A673 (cell line): ENCODE results near the gene VGLL3. TPM values are rescaled to one million over a fixed set of nuclear protein-coding genes. Genes with fewer than 3 reads are reported as not detected.
"Not testable (repeated sequence)": the region's sequence is repeated elsewhere in the genome, so short reads cannot be mapped to it uniquely, and the experiment has no call there.

Source experiments
- BruUV-seq: library from RNA; stranded (reverse); fragments of 400-500 nt; replicated peaks from 2 replicates; lab custom pipeline; 2021; lab: Mats Ljungman, UMichigan
- CTCF ChIA-PET: fragments of 300-600 bp; sonication (Branson Sonifier 250); formaldehyde crosslinking; loops from one replicate; lab custom pipeline; 2022; ENCODE audit warnings: antibody characterized with exemption; lab: Charles Lee
- POLR2A ChIA-PET: fragments of 300-600 bp; sonication (Branson Sonifier 250); formaldehyde crosslinking; loops from one replicate; lab custom pipeline; 2022; ENCODE audit warnings: antibody characterized with exemption; ENCODE audit not compliant: low non-redundant PET; lab: Charles Lee
- DNase-seq: peaks from one replicate; pipeline ENCODE4 v3.0.0-alpha.2; 2015; ENCODE audit warnings: low spot score
- H3K27ac ChIP-seq: fragments of 200-600 bp; sonication (generic); 2 replicates; pipeline ENCODE4 v1.5.1; 2016; ENCODE audit warnings: mixed run types, low read depth, mild to moderate bottlenecking, mixed read lengths, antibody characterized with exemption, low read length; ENCODE audit not compliant: poor library complexity, severe bottlenecking
- H3K27me3 ChIP-seq: fragments of 200-600 bp; sonication (generic); replicated peaks from 2 replicates; pipeline ENCODE4 v1.6.1; 2017; ENCODE audit warnings: mixed run types, low read depth, mild to moderate bottlenecking, mixed read lengths, antibody characterized with exemption, low read length; ENCODE audit not compliant: insufficient read depth, poor library complexity
- H3K36me3 ChIP-seq: fragments of 200-600 bp; sonication (generic); 2 replicates; pipeline ENCODE4 v1.6.1; 2016; ENCODE audit warnings: mixed run types, mild to moderate bottlenecking, mixed read lengths, antibody characterized with exemption, low read length; ENCODE audit not compliant: insufficient read depth, poor library complexity, severe bottlenecking
- H3K4me1 ChIP-seq: fragments of 200-600 bp; sonication (generic); 2 replicates; pipeline ENCODE4 v1.6.1; 2017; ENCODE audit warnings: mixed run types, mild to moderate bottlenecking, mixed read lengths, antibody characterized with exemption, low read length; ENCODE audit not compliant: insufficient read depth, poor library complexity, severe bottlenecking
- H3K4me3 ChIP-seq: fragments of 200-600 bp; sonication (generic); 2 replicates; pipeline ENCODE4 v1.5.1; 2016; ENCODE audit warnings: low read depth, mixed run types, mild to moderate bottlenecking, mixed read lengths, low read length; ENCODE audit not compliant: poor library complexity, severe bottlenecking
- H3K9me3 ChIP-seq: fragments of 200-600 bp; sonication (generic); 2 replicates; pipeline ENCODE4 v1.6.1; 2016; ENCODE audit warnings: mixed run types, low read depth, mild to moderate bottlenecking, mixed read lengths, antibody characterized with exemption, low read length; ENCODE audit not compliant: poor library complexity, severe bottlenecking
- CTCF ChIP-seq: fragments of 300-800, 200-600 bp; sonication (generic); conservative IDR thresholded peaks from 2 replicates; pipeline ENCODE4 v1.5.1; 2017; ENCODE audit warnings: low read depth, mild to moderate bottlenecking, antibody characterized with exemption, low read length, moderate library complexity, mixed read lengths
- EZH2 ChIP-seq: fragments of 200-600 bp; sonication (generic); IDR thresholded peaks from 2 replicates; pipeline ENCODE4 v1.6.1; 2017; ENCODE audit warnings: borderline replicate concordance, low read depth, mild to moderate bottlenecking, mixed read lengths, antibody characterized with exemption, low read length; ENCODE audit not compliant: poor library complexity, severe bottlenecking
- intact Hi-C: fragments of 100-400 bp; cut with micrococcal nuclease; formaldehyde crosslinking; loops from one replicate; pipeline ENCODE4 v1.10.0; 2022; ENCODE audit not compliant: unreplicated experiment
- total RNA-seq: library from RNA; stranded (reverse); gene quantifications from 2 replicates; pipeline ENCODE4 v1.2.3, GENCODE V29; 2021

Gene VGLL3
- total RNA-seq, 1 experiment from 2014 or later = 26.8 TPM

GRCh38 chr3:87035339-87035738 lies 44.4 kb upstream of the VGLL3 start:
- BruUV-seq = no TSS peak
- H3K4me1 ChIP-seq = no peaks in the 10 kb centered on the region
- no peak overlapping the region for H3K27ac ChIP-seq
- intact Hi-C loops = no loop called here
- no peaks in the 10 kb centered on the region for H3K36me3 ChIP-seq
- POLR2A ChIA-PET = no interaction called here
- CTCF ChIA-PET = no interaction called here
- H3K4me3 ChIP-seq = no peak overlapping the region
- no peaks in the 10 kb centered on the region for H3K9me3 ChIP-seq
- no peak for TF ChIP-seq EZH2
- no peak for TF ChIP-seq CTCF
- no peaks in the 10 kb centered on the region for H3K27me3 ChIP-seq
- no peak for DNase-seq

DNA sequence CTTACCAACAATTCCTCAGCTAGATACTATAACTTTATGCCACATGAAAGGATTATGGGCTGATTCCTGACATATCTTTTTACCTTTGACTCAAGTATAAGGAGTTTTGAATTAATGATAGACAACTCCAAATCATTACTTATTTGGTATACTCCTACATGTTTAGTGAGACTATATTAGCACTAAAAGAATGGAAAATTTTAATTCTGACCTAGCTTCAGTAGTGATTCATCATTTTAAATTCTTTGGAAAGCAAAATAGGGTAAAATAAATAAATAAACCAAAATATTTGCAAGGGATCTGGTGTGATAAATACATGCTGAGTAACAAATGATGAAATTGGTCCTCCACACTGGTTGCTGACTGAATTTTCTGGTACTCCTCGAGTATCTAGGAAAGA lies 42.3 kb upstream of the VGLL3 start:
- BruUV-seq = no TSS peak
- H3K27ac ChIP-seq = no peak overlapping the region
- intact Hi-C loops = no loop called here
- no peaks in the 10 kb centered on the region for H3K27me3 ChIP-seq
- H3K36me3 ChIP-seq = no peaks in the 10 kb centered on the region
- H3K4me1 ChIP-seq = no peaks in the 10 kb centered on the region
- no peaks in the 10 kb centered on the region for H3K9me3 ChIP-seq
- CTCF ChIA-PET = no interaction called here
- POLR2A ChIA-PET = no interaction called here
- no peak overlapping the region for H3K4me3 ChIP-seq
- DNase-seq = no peak
- TF ChIP-seq EZH2 (no peak), CTCF (no peak)

GRCh38 chr3:87025661-87026645 lies 35.0 kb upstream of the VGLL3 start:
- CTCF ChIA-PET = no interaction called here
- intact Hi-C loops = no loop called here
- H3K4me1 ChIP-seq = no peaks in the 10 kb centered on the region

DNA sequence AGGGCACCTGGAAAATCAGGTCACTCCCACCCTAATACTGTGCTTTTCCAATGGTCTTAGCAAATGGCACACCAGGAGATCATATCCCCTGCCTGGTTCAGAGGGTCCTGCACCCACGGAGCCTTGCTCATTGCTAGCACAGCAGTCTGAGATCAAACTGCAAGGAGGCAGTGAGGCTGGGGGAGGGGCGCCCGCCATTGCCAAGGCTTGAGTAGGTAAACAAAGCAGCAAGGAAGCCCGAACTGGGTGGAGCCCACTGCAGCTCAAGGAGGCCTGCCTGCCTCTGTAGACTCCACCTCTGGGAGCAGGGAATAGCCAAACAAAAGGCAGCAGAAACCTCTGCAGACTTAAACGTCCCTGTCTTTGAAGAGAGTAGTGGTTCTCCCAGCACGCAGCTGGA lies 26.4 kb upstream of the VGLL3 start:
- POLR2A ChIA-PET, DNase-seq, H3K4me3 ChIP-seq, H3K4me1 ChIP-seq, H3K36me3 ChIP-seq, H3K27ac ChIP-seq, H3K9me3 ChIP-seq, intact Hi-C loops, CTCF ChIA-PET, H3K27me3 ChIP-seq, BruUV-seq: not testable (repeated sequence)

More at GRCh38 chr3:87025661-87026645, 35.0 kb upstream of the VGLL3 start:
- Histone ChIP-seq H3K27me3 (no peaks in the 10 kb centered on the region), H3K9me3 (no peaks in the 10 kb centered on the region), H3K27ac (no peak overlapping the region), H3K36me3 (no peaks in the 10 kb centered on the region), H3K4me3 (no peak overlapping the region)
- POLR2A ChIA-PET = no interaction called here
- TF ChIP-seq CTCF (no peak), EZH2 (no peak)
- no TSS peak for BruUV-seq
- DNase-seq = no peak
